ENCODE measurements around the gene GCC2. TPM values are rescaled to one million over a fixed set of nuclear protein-coding genes. Genes with fewer than 3 reads are reported as not detected.
"Not testable (repeated sequence)": the region's sequence is repeated elsewhere in the genome, so short reads cannot be mapped to it uniquely, and the experiment has no call there.

The GCC2 gene
- total RNA-seq, 1 donor from 2014 or later = 21.9 TPM

- not testable (repeated sequence) for DNase-seq (ENCODE audit: extremely low read depth, low read depth, low spot score)
These were observed 107.6 kb downstream of the GCC2 start for GRCh38 chr2:108556581-108556980.

Other genes with a start within 250 kb of the GCC2 start
- gene SULT1C3, start 209.2 kb upstream of the GCC2 start, total RNA-seq = not detected in 2 replicates
- not detected in 2 replicates for gene SULT1C2, start 160.3 kb upstream of the GCC2 start, total RNA-seq
- gene SULT1C4, start 71.3 kb upstream of the GCC2 start, total RNA-seq = 13.7 and 20.2 TPM in 2 replicates
- 434 and 491 TPM in 2 replicates for gene LIMS1, start 85.3 kb downstream of the GCC2 start, total RNA-seq